H1 (cell line): Measurements from ENCODE around the gene ADGRV1. TPM values are rescaled to one million over a fixed set of nuclear protein-coding genes. Genes with fewer than 3 reads are reported as not detected.

Source experiments
- CTCF ChIA-PET: fragments of 300-600 bp; sonication (Branson Sonifier 250); formaldehyde crosslinking; loops from one replicate; lab custom pipeline; 2021; ENCODE audit not compliant: partially characterized antibody; lab: Charles Lee
- POLR2A ChIA-PET: fragments of 300-600 bp; sonication (Branson Sonifier 250); formaldehyde crosslinking; loops from one replicate; lab custom pipeline; 2021; ENCODE audit warnings: inconsistent platforms; ENCODE audit not compliant: partially characterized antibody; lab: Charles Lee
- DNase-seq, 2 experiments: peaks; one replicate each; pipeline versions ENCODE4 v3.0.0 to v3.0.0-alpha.2; 2010 to 2022; ENCODE audit warnings: low spot score in 2 of 2, low read depth in 1 of 2, mixed read lengths in 1 of 2
- FAIRE-seq: peaks from 2 replicates; lab custom pipeline; 2011; peaks lifted over from hg19 to GRCh38; lab: Jason Lieb, UNC
- H2AFZ ChIP-seq: 2 replicates; pipeline ENCODE4 v1.8.1; 2012; ENCODE audit warnings: low read length, inconsistent platforms
- H2AK5ac ChIP-seq: 2 replicates; pipeline ENCODE4 v1.6.1; 2013; ENCODE audit warnings: low read depth, low read length
- H2BK120ac ChIP-seq: replicated peaks from 2 replicates; pipeline ENCODE3; 2013; ENCODE audit warnings: low read depth, low read length, inconsistent platforms
- H2BK12ac ChIP-seq: 2 replicates; pipeline ENCODE4 v1.6.1; 2013; ENCODE audit warnings: low read depth, low read length
- H2BK15ac ChIP-seq: 2 replicates; pipeline ENCODE4 v1.6.1; 2013; ENCODE audit warnings: low read length
- H2BK20ac ChIP-seq: 2 replicates; pipeline ENCODE4 v1.6.1; 2013; ENCODE audit warnings: low read length
- H2BK5ac ChIP-seq: 2 replicates; pipeline ENCODE4 v1.6.1; 2013; ENCODE audit warnings: low read depth, low read length
- H3K14ac ChIP-seq: 2 replicates; pipeline ENCODE4 v1.6.1; 2013; ENCODE audit warnings: inconsistent platforms; ENCODE audit not compliant: insufficient read length
- H3K18ac ChIP-seq: 2 replicates; pipeline ENCODE4 v1.6.1; 2013; ENCODE audit warnings: low read length; ENCODE audit errors: extremely low read depth
- H3K23ac ChIP-seq: 2 replicates; pipeline ENCODE4 v1.6.1; 2013; ENCODE audit warnings: inconsistent platforms; ENCODE audit not compliant: insufficient read length
- H3K23me2 ChIP-seq: 2 replicates; pipeline ENCODE4 v1.6.1; 2013; ENCODE audit warnings: low read depth, low read length
- H3K27ac ChIP-seq: 2 replicates; pipeline ENCODE4 v1.6.1; 2011; ENCODE audit warnings: low read depth, low read length, inconsistent platforms
- H3K27me3 ChIP-seq, 4 experiments: replicated peaks in 1 of 4; 1 replicate in 1 of 4; 2 replicates in 3 of 4; pipeline versions ENCODE4 v1.6.1 to v1.8.1; 2011 to 2013; ENCODE audit warnings: low read length in 3 of 4, mild to moderate bottlenecking in 3 of 4, inconsistent platforms in 2 of 4, mixed read lengths in 2 of 4, moderate library complexity in 1 of 4; ENCODE audit not compliant: control insufficient read depth in 3 of 4, insufficient read depth in 3 of 4; ENCODE audit errors: extremely low read depth in 1 of 4
- H3K36me3 ChIP-seq, 4 experiments: 2 replicates each; pipeline versions ENCODE4 v1.6.1 to v1.8.1; 2011 to 2013; ENCODE audit warnings: mild to moderate bottlenecking in 4 of 4, low read length in 3 of 4, moderate library complexity in 2 of 4, control low read depth in 1 of 4, inconsistent platforms in 1 of 4; ENCODE audit not compliant: insufficient read depth in 4 of 4, control insufficient read depth in 2 of 4
- H3K4ac ChIP-seq: replicated peaks from 2 replicates; pipeline ENCODE3; 2013; ENCODE audit warnings: low read length, low read depth, mixed read lengths, inconsistent platforms; ENCODE audit not compliant: insufficient read length
- H3K4me1 ChIP-seq, 4 experiments: replicated peaks in 1 of 4; 1 replicate in 1 of 4; 2 replicates in 3 of 4; pipeline versions ENCODE4 v1.6.1 to v1.8.1; 2011 to 2013; ENCODE audit warnings: low read length in 3 of 4, inconsistent platforms in 2 of 4, mixed read lengths in 1 of 4; ENCODE audit not compliant: insufficient read depth in 4 of 4, control insufficient read depth in 3 of 4
- H3K4me2 ChIP-seq, 2 experiments: 2 replicates each; pipeline versions ENCODE4 v1.6.1 to v1.8.1; 2011 to 2013; ENCODE audit warnings: low read depth in 2 of 2, low read length in 2 of 2, control low read depth in 1 of 2, inconsistent platforms in 1 of 2, mild to moderate bottlenecking in 1 of 2; ENCODE audit not compliant: insufficient read depth in 1 of 2
- H3K4me3 ChIP-seq, 4 experiments: fragments of 200-600, 300-600 bp in 1 of 4; sonication (generic), shearing (Covaris generic), sonication (Bioruptor Twin) in 1 of 4; 2 replicates each; pipeline versions ENCODE4 v1.5.1 to v1.8.1; 2011 to 2016; ENCODE audit warnings: low read length in 4 of 4, low read depth in 3 of 4, control low read depth in 2 of 4, inconsistent platforms in 2 of 4, mild to moderate bottlenecking in 2 of 4, mixed read lengths in 1 of 4, moderate library complexity in 1 of 4; ENCODE audit not compliant: insufficient read depth in 2 of 4; ENCODE audit errors: extremely low read depth in 1 of 4
- H3K56ac ChIP-seq: replicated peaks from 2 replicates; pipeline ENCODE3; 2013; ENCODE audit warnings: low read depth, mild to moderate bottlenecking, mixed read lengths, low read length, inconsistent platforms; ENCODE audit not compliant: insufficient read length
- H3K79me1 ChIP-seq: 2 replicates; pipeline ENCODE4 v1.6.1; 2013; ENCODE audit warnings: low read depth, low read length, control low read depth
- H3K79me2 ChIP-seq, 2 experiments: 2 replicates each; pipeline versions ENCODE4 v1.6.1 to v1.8.1; 2012 to 2013; ENCODE audit warnings: low read length in 2 of 2, mild to moderate bottlenecking in 2 of 2, inconsistent platforms in 1 of 2; ENCODE audit not compliant: insufficient read depth in 2 of 2, control insufficient read depth in 1 of 2
- H3K9ac ChIP-seq, 4 experiments: replicated peaks in 1 of 4; 1 replicate in 1 of 4; 2 replicates in 3 of 4; pipeline versions ENCODE4 v1.6.1 to v1.8.1; 2011 to 2013; ENCODE audit warnings: low read depth in 3 of 4, low read length in 3 of 4, control low read depth in 2 of 4, mild to moderate bottlenecking in 2 of 4, moderate library complexity in 2 of 4, inconsistent platforms in 1 of 4; ENCODE audit errors: extremely low read depth in 1 of 4
- H3K9me3 ChIP-seq, 2 experiments: 2 replicates each; pipeline versions ENCODE4 v1.6.1 to v1.8.1; 2012 to 2013; ENCODE audit warnings: mild to moderate bottlenecking in 2 of 2, moderate library complexity in 2 of 2, control low read depth in 1 of 2, inconsistent platforms in 1 of 2, low read depth in 1 of 2, low read length in 1 of 2, mixed read lengths in 1 of 2; ENCODE audit not compliant: insufficient read depth in 2 of 2
- H4K20me1 ChIP-seq, 2 experiments: replicated peaks in 1 of 2; 2 replicates each; pipeline versions ENCODE3 to v1.8.1; 2011 to 2013; ENCODE audit warnings: inconsistent platforms in 2 of 2, low read length in 2 of 2, mild to moderate bottlenecking in 1 of 2; ENCODE audit not compliant: insufficient read depth in 2 of 2, control insufficient read depth in 1 of 2
- H4K5ac ChIP-seq: 2 replicates; pipeline ENCODE4 v1.6.1; 2013; ENCODE audit warnings: low read length, low read depth, mixed read lengths, inconsistent platforms; ENCODE audit not compliant: insufficient read length
- H4K8ac ChIP-seq: 2 replicates; pipeline ENCODE4 v1.8.0; 2013; ENCODE audit warnings: mild to moderate bottlenecking, moderate library complexity, low read length, inconsistent platforms; ENCODE audit not compliant: insufficient read depth; ENCODE audit errors: extremely low read depth
- H4K91ac ChIP-seq: replicated peaks from 2 replicates; pipeline ENCODE3; 2013; ENCODE audit warnings: low read length, mixed read lengths, inconsistent platforms; ENCODE audit not compliant: insufficient read length
- ASH2L ChIP-seq: fragments of 200-600, 300-600 bp; sonication (generic); IDR thresholded peaks from one replicate; pipeline ENCODE4 v1.7.1; 2017; ENCODE audit warnings: low read length
- EP300 ChIP-seq, 2 experiments: IDR thresholded peaks; 1 replicate in 1 of 2; 2 replicates in 1 of 2; pipeline ENCODE4 v1.6.1; 2011 to 2012; ENCODE audit warnings: low read depth in 2 of 2, low read length in 2 of 2, mild to moderate bottlenecking in 2 of 2, borderline replicate concordance in 1 of 2, inconsistent platforms in 1 of 2, moderate library complexity in 1 of 2
- JUN ChIP-seq: IDR thresholded peaks from 2 replicates; pipeline ENCODE4 v1.6.1; 2011; ENCODE audit warnings: low read depth, mild to moderate bottlenecking, improper control_type of control experiment, low read length
- KDM4A ChIP-seq: IDR thresholded peaks from one replicate; pipeline ENCODE4 v1.7.1; 2012; ENCODE audit warnings: low read depth, mild to moderate bottlenecking, moderate library complexity, low read length, inconsistent platforms; ENCODE audit not compliant: severe bottlenecking
- KDM5A ChIP-seq: fragments of 200-600 bp; IDR thresholded peaks from 2 replicates; pipeline ENCODE4 v1.7.1; 2012; ENCODE audit warnings: mild to moderate bottlenecking, low read length, inconsistent platforms, mixed read lengths
- RAD21 ChIP-seq, 2 experiments: IDR thresholded peaks in 1 of 2; conservative IDR thresholded peaks in 1 of 2; 2 replicates each; pipeline ENCODE4 v1.6.1; 2011; ENCODE audit warnings: low read depth in 2 of 2, low read length in 2 of 2, improper control_type of control experiment in 1 of 2, inconsistent platforms in 1 of 2, mild to moderate bottlenecking in 1 of 2, moderate library complexity in 1 of 2
- RNF2 ChIP-seq: fragments of 200-900, 300-1000 bp; sonication (generic); IDR thresholded peaks from 2 replicates; pipeline ENCODE4 v1.7.1; 2016; ENCODE audit warnings: borderline replicate concordance, low read depth, mild to moderate bottlenecking, antibody characterized with exemption, low read length; ENCODE audit not compliant: poor library complexity, severe bottlenecking; ENCODE audit errors: missing control alignments
- SP1 ChIP-seq: IDR thresholded peaks from 2 replicates; pipeline ENCODE4 v1.6.1; 2011; ENCODE audit warnings: low read depth, low read length
- SRF ChIP-seq: IDR thresholded peaks from 2 replicates; pipeline ENCODE4 v1.6.1; 2011; ENCODE audit warnings: mild to moderate bottlenecking, low read depth, low read length, moderate library complexity
- TCF12 ChIP-seq: IDR thresholded peaks from 2 replicates; pipeline ENCODE4 v1.6.1; 2011; ENCODE audit warnings: low read depth, mild to moderate bottlenecking, low read length
- USF2 ChIP-seq: IDR thresholded peaks from 2 replicates; pipeline ENCODE4 v1.6.1; 2011; ENCODE audit warnings: low read length, improper control_type of control experiment
- WGBS, 2 experiments: shearing (Covaris generic) in 1 of 2; methylation state at CpG; one replicate each; pipeline versions ENCODE4 v1.1.6 to v1.1.7; 2013 to 2015; ENCODE audit warnings: low lambda C conversion rate in 2 of 2, mixed read lengths in 2 of 2, inconsistent platforms in 1 of 2, low coverage in 1 of 2, missing lambda C conversion rate in 1 of 2; ENCODE audit not compliant: insufficient replicate concordance in 2 of 2, insufficient coverage in 1 of 2, insufficient read length in 1 of 2; ENCODE audit errors: extremely low coverage in 1 of 2, missing lambda C conversion rate in 1 of 2; 5-methylcytosine and 5-hydroxymethylcytosine counted together
- polyA plus RNA-seq, 7 experiments: library from polyadenylated mRNA; depleted of rRNA in 3 of 7; stranded (reverse) in 5 of 7; unstranded in 2 of 7; fragments of >200 nt in 5 of 7; fragments of 200-250 nt in 2 of 7; gene quantifications; 1 replicate in 5 of 7; 2 replicates in 1 of 7; 4 replicates in 1 of 7; pipeline versions ENCODE4 v1.2.1 to v1.2.3, GENCODE V29; 2011 to 2013; ENCODE audit warnings: missing spikeins in 2 of 7, mixed read lengths in 2 of 7
- total RNA-seq: library from RNA; stranded (reverse); fragmentation: NEBNext Ultra II Directional; extraction: Animal tissue kit (Norgen Biotek cat#: 25700); gene quantifications from 2 replicates; pipeline ENCODE4 v1.2.1, GENCODE V29; 2021

The ADGRV1 gene
- total and polyA plus RNA-seq, 2 of the 8 experiments (the other 6 are each of a cell fraction or from before 2014, with no cell fraction given) = 53.1 to 62.2 TPM

- H3K18ac ChIP-seq = no peak overlapping the region
- no peak overlapping the region for H3K23ac ChIP-seq
- no peak overlapping the region for H4K91ac ChIP-seq
- H4K8ac ChIP-seq = no peak overlapping the region
- no peak overlapping the region for H3K56ac ChIP-seq
- H3K4ac ChIP-seq = no peak overlapping the region
- H2AK5ac ChIP-seq = 0 out of 2 replicates have a peak overlapping the region, but pooled peaks have one; percentile 70
- no peak overlapping the region for H3K9ac ChIP-seq
- H3K36me3 ChIP-seq = peaks cover 0 to 12% (median 5%) of the 10 kb centered on the region in 4 experiments; a peak in 4 of 8 replicates
- no peak overlapping the region for H2BK20ac ChIP-seq
- TF ChIP-seq RAD21 (IDR thresholded peaks at IDR 0.05 in 1 of 2, conservative IDR thresholded peaks at IDR 0.05 in 1 of 2; ENCODE audit: low read depth in 2 of 2, low read length in 2 of 2) (no peak), SRF (no peak), SP1 (no peak), USF2 (no peak), TCF12 (no peak), EP300 (IDR thresholded peaks at IDR 0.05; ENCODE audit: borderline replicate concordance in 1 of 2, low read depth in 2 of 2, low read length in 2 of 2) (no peak), KDM5A (no peak), ASH2L (no peak), RNF2 (no peak), KDM4A (no peak), JUN (no peak)
- H2BK5ac ChIP-seq = 0 out of 2 replicates have a peak overlapping the region, but pooled peaks have one; percentile 63
- H4K20me1 ChIP-seq = peaks cover 0 to 7% of the 10 kb centered on the region in 2 experiments
- H2BK15ac ChIP-seq = no peak overlapping the region
- no peak overlapping the region for H2BK12ac ChIP-seq
- H3K14ac ChIP-seq = no peak overlapping the region
- no peaks in the 10 kb centered on the region for H3K27me3 ChIP-seq
- H3K4me3 ChIP-seq = no peak overlapping the region
- CTCF ChIA-PET = interaction anchor here (2.1 kb wide), 1 partner anchor 15 kb away, joined by 7 read pairs; no protein-coding TSS in a partner anchor
- peaks cover 3 to 6% of the 10 kb centered on the region in 2 experiments; a peak in 2 of 4 replicates for H3K9me3 ChIP-seq
- H3K79me1 ChIP-seq = peaks cover 8% of the 10 kb centered on the region; the same call in 1 of the 2 replicates
- FAIRE-seq (no peak), DNase-seq (no peak)
- peaks cover 12 to 66% of the 10 kb centered on the region in 2 experiments for H3K79me2 ChIP-seq
- WGBS, 2 experiments = 92% methylated on average over 3 of the region's 3 CpGs; no CpG with 5 or more reads in 1 of the 2 experiments
- no peak overlapping the region for H2BK120ac ChIP-seq
- no peaks in the 10 kb centered on the region; the same call in 1 of the 2 replicates for H3K23me2 ChIP-seq
- no peak overlapping the region for H3K27ac ChIP-seq
- H3K4me2 ChIP-seq = no peak overlapping the region
- POLR2A ChIA-PET = interaction anchor here (1.1 kb wide), 1 partner anchor 34 kb away, joined by 3 read pairs; no protein-coding TSS in a partner anchor
- H2AFZ ChIP-seq = no peak overlapping the region
- H3K4me1 ChIP-seq = peaks cover 0 to 5% (median 2%) of the 10 kb centered on the region in 4 experiments; a peak in 5 of 7 replicates
- H4K5ac ChIP-seq = no peak overlapping the region
Measured at GRCh38 chr5:90590170-90590569, 31.6 kb downstream of the ADGRV1 start.
